VCaP (cell line): ENCODE results near the gene GMPS.
"Not testable (repeated sequence)": the region's sequence is repeated elsewhere in the genome, so short reads cannot be mapped to it uniquely, and the experiment has no call there.

ENCODE experiments used
- H3K27ac ChIP-seq: fragments of 450-650 bp; 2 replicates; pipeline ENCODE4 v1.5.1; 2017
- TF ChIP-seq, protein P1 (sequence below): fragments of 450-650 bp; conservative IDR thresholded peaks from 2 replicates; pipeline ENCODE4 v1.5.1; 2017; ENCODE audit warnings: mild to moderate bottlenecking, moderate library complexity

GMPS gene

GRCh38 chr3:155870133-155870944 is at the start of gene GMPS:
Gene GMPS, plus strand, starts transcription at chr3:155870650. Its CDS starts 221 bp downstream, at chr3:155870871.
- peak within 1 kb of the TSS; percentile 95 for H3K27ac ChIP-seq
- TF ChIP-seq, protein P1, sequence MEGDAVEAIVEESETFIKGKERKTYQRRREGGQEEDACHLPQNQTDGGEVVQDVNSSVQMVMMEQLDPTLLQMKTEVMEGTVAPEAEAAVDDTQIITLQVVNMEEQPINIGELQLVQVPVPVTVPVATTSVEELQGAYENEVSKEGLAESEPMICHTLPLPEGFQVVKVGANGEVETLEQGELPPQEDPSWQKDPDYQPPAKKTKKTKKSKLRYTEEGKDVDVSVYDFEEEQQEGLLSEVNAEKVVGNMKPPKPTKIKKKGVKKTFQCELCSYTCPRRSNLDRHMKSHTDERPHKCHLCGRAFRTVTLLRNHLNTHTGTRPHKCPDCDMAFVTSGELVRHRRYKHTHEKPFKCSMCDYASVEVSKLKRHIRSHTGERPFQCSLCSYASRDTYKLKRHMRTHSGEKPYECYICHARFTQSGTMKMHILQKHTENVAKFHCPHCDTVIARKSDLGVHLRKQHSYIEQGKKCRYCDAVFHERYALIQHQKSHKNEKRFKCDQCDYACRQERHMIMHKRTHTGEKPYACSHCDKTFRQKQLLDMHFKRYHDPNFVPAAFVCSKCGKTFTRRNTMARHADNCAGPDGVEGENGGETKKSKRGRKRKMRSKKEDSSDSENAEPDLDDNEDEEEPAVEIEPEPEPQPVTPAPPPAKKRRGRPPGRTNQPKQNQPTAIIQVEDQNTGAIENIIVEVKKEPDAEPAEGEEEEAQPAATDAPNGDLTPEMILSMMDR = peak; percentile 62

DNA sequence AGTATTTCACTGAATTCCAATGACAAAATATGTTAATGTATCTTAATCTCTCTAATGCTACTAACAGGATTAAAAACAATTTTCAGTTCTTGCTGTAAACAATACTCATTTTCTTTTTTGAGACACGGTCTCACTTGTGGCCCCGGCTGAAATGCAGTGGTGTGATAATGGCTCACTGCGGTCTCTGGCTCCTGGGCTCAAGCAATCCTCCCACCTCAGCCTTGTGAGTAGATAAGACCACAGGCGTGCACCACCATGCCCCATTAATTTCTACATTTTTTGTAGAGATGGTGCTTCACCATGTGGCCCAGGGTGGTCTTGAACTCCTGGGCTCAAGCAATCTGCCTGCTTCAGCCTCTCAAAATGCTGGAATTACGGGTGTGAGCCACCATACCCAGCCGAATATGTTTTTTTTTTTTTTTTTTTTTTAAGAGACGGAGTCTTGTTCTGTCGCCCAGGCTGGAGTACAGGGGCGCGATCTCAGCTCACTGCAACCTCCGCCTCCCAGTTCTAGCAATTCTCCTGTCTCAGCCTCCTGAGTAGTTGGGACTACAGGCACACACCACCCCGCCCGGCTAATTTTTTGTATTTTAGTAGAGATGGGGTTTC is 41.9 kb upstream of the GMPS start:
- H3K27ac ChIP-seq = not testable (repeated sequence)

GRCh38 chr3:155835341-155836071 is 34.9 kb upstream of the GMPS start:
- H3K27ac ChIP-seq = no peak overlapping the region
- TF ChIP-seq, protein P1 = no peak

- H3K27ac ChIP-seq = no peak overlapping the region
- TF ChIP-seq, protein P1 = no peak
Measured at GRCh38 chr3:155843569-155843968, 26.9 kb upstream of the GMPS start.

- no peak overlapping the region for H3K27ac ChIP-seq
- TF ChIP-seq, protein P1 = no peak
Measured at GRCh38 chr3:155846119-155846518, 24.3 kb upstream of the GMPS start.

- TF ChIP-seq, protein P1 = no peak
- no peak overlapping the region for H3K27ac ChIP-seq
Measured at GRCh38 chr3:155847993-155848392, 22.5 kb upstream of the GMPS start.

DNA sequence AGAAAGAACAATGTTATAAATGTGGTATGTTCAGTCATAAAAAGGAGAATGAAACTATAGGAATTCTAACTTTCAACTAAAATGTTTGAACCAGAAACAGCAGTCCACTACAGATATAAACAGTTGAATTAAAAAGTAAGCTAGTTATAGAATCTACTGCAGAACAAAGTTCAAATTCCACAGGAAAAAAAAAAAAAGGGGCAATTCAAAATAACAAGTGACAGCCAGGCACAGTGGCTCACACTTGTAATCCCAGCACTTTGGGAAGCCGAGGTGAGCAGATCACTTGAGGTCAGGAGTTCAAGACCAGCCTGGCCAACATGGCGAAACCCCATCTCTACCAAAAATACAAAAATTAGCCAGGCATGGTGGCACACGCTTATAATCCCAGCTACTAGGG is 21.0 kb upstream of the GMPS start:
- not testable (repeated sequence) for H3K27ac ChIP-seq

DNA sequence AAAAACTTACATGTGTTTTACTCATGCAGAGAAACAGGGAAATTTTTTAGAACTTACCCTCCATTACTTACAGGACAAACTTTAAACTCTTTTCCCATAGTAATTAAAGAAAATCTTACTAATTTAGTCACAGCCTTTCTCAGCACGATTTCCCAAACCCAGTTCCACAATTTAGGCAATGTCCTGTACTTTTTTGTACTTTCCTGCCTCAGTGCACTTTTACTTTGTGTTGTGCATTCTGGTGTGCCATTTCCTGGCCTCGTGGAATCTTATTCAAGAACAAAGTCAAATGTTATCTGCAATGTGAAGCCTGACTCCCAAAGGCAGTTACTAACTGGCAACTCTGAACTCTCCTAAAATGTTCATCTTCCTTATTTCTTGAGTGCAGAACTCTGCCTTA is 18.1 kb upstream of the GMPS start:
- peak overlapping the region; percentile 80; the same call in 1 of the 2 replicates for H3K27ac ChIP-seq
- TF ChIP-seq, protein P1 = no peak
